Upper lobe of right lung (tissue), 1 donor: ENCODE data around the gene USP32. TPM values are rescaled to one million over a fixed set of nuclear protein-coding genes. Genes with fewer than 3 reads are reported as not detected.

Source experiments
- ATAC-seq: fragments of 200-7000 bp; cut with Tn5 transposase; one replicate; pipeline ENCODE4 v1.9.1; 2020; ENCODE audit warnings: mild to moderate bottlenecking, moderate library complexity
- DNase-seq: peaks from one replicate; pipeline ENCODE4 v3.0.0-alpha.2; 2020
- H3K27ac ChIP-seq: fragments of 200-600 bp; one replicate; pipeline ENCODE4 v1.8.0; 2022
- H3K27me3 ChIP-seq: fragments of 200-600 bp; one replicate; pipeline ENCODE4 v1.8.0; 2022; ENCODE audit warnings: mild to moderate bottlenecking
- H3K36me3 ChIP-seq: fragments of 200-600 bp; one replicate; pipeline ENCODE4 v1.8.0; 2022
- H3K4me1 ChIP-seq: fragments of 200-600 bp; one replicate; pipeline ENCODE4 v1.8.0; 2022
- H3K4me3 ChIP-seq: fragments of 200-600 bp; one replicate; pipeline ENCODE4 v1.8.0; 2022; ENCODE audit warnings: mild to moderate bottlenecking
- H3K9me3 ChIP-seq: fragments of 200-600 bp; one replicate; pipeline ENCODE4 v1.8.0; 2022
- CTCF ChIP-seq: fragments of 200-600 bp; IDR thresholded peaks from one replicate; pipeline ENCODE4 v1.8.0; 2022; ENCODE audit warnings: antibody characterized with exemption
- intact Hi-C: fragments of 100-400 bp; cut with DNase I; formaldehyde crosslinking; loops from one replicate; pipeline ENCODE4 v1.11.0; 2022
- total RNA-seq: library from RNA; stranded (reverse); fragmentation: NEBNext Ultra II Directional; extraction: Animal tissue kit (Norgen Biotek cat#: 25700); gene quantifications from one replicate; pipeline ENCODE4 v1.2.1, GENCODE V29; 2021
- donor health status: DM: no; HTN: yes; CAD: no; lungs with severe emphysema.

The USP32 gene
- total RNA-seq, 1 donor from 2014 or later = 72.4 TPM

DNA sequence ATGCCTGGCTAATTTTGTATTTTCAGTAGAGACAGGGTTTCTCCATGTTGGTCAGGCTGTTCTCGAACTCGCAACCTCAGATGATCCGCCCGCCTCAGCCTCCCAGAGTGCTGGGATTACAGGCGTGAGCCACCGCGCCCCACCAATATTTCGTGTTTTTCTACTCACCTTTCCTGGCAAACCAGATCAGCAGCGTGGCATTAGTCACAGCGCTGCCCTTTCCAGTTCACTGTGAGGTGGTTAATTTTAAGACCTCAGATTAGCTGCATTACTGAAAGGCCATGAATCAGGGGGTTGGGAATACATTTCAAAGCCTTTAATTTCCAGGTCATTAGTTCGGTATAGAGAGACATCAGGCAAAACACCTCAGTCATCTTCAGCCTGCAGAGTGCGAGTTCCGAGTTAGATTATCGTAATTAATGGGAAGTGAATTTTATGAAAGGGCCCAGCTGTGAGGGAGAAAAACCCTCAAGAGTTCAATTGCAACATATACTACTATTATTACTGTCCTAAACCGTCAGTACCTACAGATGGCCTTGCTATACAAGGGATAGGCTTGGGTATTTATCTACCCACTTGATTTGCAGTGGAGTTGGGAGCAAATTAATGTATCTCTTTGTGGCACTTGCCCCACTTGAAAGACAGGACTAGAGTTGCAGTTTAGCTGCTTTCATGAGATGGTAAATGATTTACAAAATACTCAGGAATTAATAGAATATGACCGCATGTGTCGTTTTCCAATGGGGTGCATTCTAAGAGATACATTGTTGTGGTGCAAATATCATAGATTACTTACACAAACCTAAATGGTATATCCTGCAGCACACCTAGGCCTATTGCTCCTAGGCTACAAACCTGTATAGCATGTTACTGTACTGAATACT is 2.1 kb upstream of the USP32 start:
- Histone ChIP-seq H3K27ac (no peak overlapping the region), H3K4me3 (no peak overlapping the region), H3K4me1 (peaks cover 38% of the 10 kb centered on the region), H3K27me3 (no peaks in the 10 kb centered on the region), H3K9me3 (no peaks in the 10 kb centered on the region), H3K36me3 (no peaks in the 10 kb centered on the region)
- TF ChIP-seq CTCF = no peak
- intact Hi-C loops = no loop called here
- DNase-seq (no peak), ATAC-seq (no peak)

GRCh38 chr17:60392845-60393702 is 1.1 kb upstream of the USP32 start:
- intact Hi-C loops = no loop called here
- TF ChIP-seq CTCF = no peak
- no peaks in the 10 kb centered on the region for H3K27me3 ChIP-seq
- DNase-seq (peak; percentile 67), ATAC-seq (no peak)
- peaks cover 41% of the 10 kb centered on the region for H3K4me1 ChIP-seq
- H3K36me3 ChIP-seq = no peaks in the 10 kb centered on the region
- peak overlapping the region; percentile 94 for H3K27ac ChIP-seq
- H3K9me3 ChIP-seq = no peaks in the 10 kb centered on the region
- peak overlapping the region; percentile 95 for H3K4me3 ChIP-seq

DNA sequence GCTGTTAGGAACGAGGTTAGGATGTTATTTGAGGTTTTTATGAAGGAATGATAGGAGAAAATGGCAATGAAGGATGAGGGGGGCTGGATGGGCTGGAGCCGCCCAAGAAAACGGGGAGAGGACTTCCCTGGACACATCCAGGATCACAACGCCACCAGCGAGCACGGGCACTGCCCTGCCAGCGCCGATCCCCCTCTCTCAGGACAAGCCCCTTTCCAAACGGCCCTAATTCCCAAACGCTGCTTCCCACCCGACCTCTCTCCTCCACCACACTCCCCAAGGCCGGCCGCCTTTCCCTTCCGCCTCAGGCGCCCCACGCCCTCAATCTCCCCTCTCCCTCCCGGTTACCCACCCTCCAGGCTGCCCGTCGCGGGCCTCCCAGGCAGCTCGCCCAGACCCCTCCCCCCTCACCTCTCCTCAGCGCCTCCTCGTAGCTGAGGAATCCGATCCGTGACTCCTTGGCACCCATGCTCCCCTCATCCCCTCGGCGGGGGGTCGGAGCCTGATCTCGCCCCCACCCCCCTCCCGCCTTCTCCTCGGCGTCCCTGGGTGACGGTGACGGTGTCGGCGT is 377 bp downstream of the USP32 start:
- H3K36me3 ChIP-seq = no peaks in the 10 kb centered on the region
- no peak for DNase-seq
- no peak for TF ChIP-seq CTCF
- peaks cover 48% of the 10 kb centered on the region for H3K4me1 ChIP-seq
- ATAC-seq = peak; percentile 69
- peak overlapping the region; percentile 94 for H3K27ac ChIP-seq
- intact Hi-C loops = no loop called here
- H3K9me3 ChIP-seq = no peaks in the 10 kb centered on the region
- H3K4me3 ChIP-seq = peak overlapping the region; percentile 95
- no peaks in the 10 kb centered on the region for H3K27me3 ChIP-seq

GRCh38 chr17:60390925-60391470 is 935 bp downstream of the USP32 start:
- intact Hi-C loops = no loop called here
- Histone ChIP-seq H3K4me3 (peak overlapping the region; percentile 95), H3K36me3 (no peaks in the 10 kb centered on the region), H3K4me1 (peaks cover 54% of the 10 kb centered on the region), H3K27me3 (no peaks in the 10 kb centered on the region), H3K27ac (peak overlapping the region; percentile 94), H3K9me3 (no peaks in the 10 kb centered on the region)
- TF ChIP-seq CTCF = no peak
- ATAC-seq = no peak
- DNase-seq = no peak

GRCh38 chr17:60390186-60390585 is 1.7 kb downstream of the USP32 start:
- intact Hi-C loops = no loop called here
- ATAC-seq (no peak), DNase-seq (no peak)
- H3K4me1 ChIP-seq = peaks cover 62% of the 10 kb centered on the region
- H3K36me3 ChIP-seq = no peaks in the 10 kb centered on the region
- H3K4me3 ChIP-seq = peak overlapping the region; percentile 95
- H3K27me3 ChIP-seq = no peaks in the 10 kb centered on the region
- peak overlapping the region; percentile 94 for H3K27ac ChIP-seq
- no peak for TF ChIP-seq CTCF
- no peaks in the 10 kb centered on the region for H3K9me3 ChIP-seq
